Spleen (tissue), 11 donors: ENCODE results near the gene SEC14L2. TPM values are rescaled to one million over a fixed set of nuclear protein-coding genes. Genes with fewer than 3 reads are reported as not detected.
A peak's percentile ranks its signal among the peaks of the same experiment; 100 is the strongest.

Experiments
- DNase-seq: peaks from one replicate; pipeline ENCODE4 v3.0.0-alpha.2; 2020
- H3K27ac ChIP-seq, 8 donors: fragments of 200-600 bp; sonication (generic) in 7 of 8; 1 replicate in 4 of 8; 2 replicates in 4 of 8; pipeline versions ENCODE4 v1.5.0 to v1.8.0; 2016 to 2021; ENCODE audit warnings: inconsistent platforms in 4 of 8, mild to moderate bottlenecking in 4 of 8, moderate library complexity in 1 of 8
- H3K27me3 ChIP-seq, 7 donors: fragments of 200-600 bp; sonication (generic) in 6 of 7; replicated peaks in 1 of 7; 1 replicate in 4 of 7; 2 replicates in 3 of 7; pipeline versions ENCODE4 v1.5.0 to v1.8.0; 2016 to 2021; ENCODE audit warnings: inconsistent platforms in 3 of 7, mild to moderate bottlenecking in 1 of 7
- H3K36me3 ChIP-seq, 6 donors: fragments of 200-600 bp; sonication (generic) in 5 of 6; 1 replicate in 4 of 6; 2 replicates in 2 of 6; pipeline versions ENCODE4 v1.5.0 to v1.8.0; 2016 to 2021; ENCODE audit warnings: inconsistent platforms in 2 of 6
- H3K4me1 ChIP-seq, 6 donors: fragments of 200-600 bp; sonication (generic) in 5 of 6; 1 replicate in 3 of 6; 2 replicates in 3 of 6; pipeline versions ENCODE4 v1.5.0 to v1.8.0; 2016 to 2021; ENCODE audit warnings: inconsistent platforms in 3 of 6
- H3K4me3 ChIP-seq, 8 donors: fragments of 200-600 bp; sonication (generic) in 7 of 8; 1 replicate in 4 of 8; 2 replicates in 4 of 8; pipeline versions ENCODE4 v1.5.0 to v1.8.0; 2016 to 2021; ENCODE audit warnings: inconsistent platforms in 4 of 8, mild to moderate bottlenecking in 4 of 8, moderate library complexity in 2 of 8
- H3K9me3 ChIP-seq, 8 donors: fragments of 200-600 bp; sonication (generic) in 7 of 8; 1 replicate in 4 of 8; 2 replicates in 4 of 8; pipeline versions ENCODE4 v1.5.0 to v1.8.0; 2016 to 2021; ENCODE audit warnings: inconsistent platforms in 4 of 8
- POLR2A ChIP-seq, 3 donors: fragments of 450-650 bp; IDR thresholded peaks; one replicate each; pipeline ENCODE4 v1.5.1; 2017; ENCODE audit warnings: antibody characterized with exemption in 3 of 3, mild to moderate bottlenecking in 1 of 3
- POLR2AphosphoS5 ChIP-seq, 3 donors: sonication (generic); formaldehyde crosslinking; IDR thresholded peaks; one replicate each; pipeline ENCODE4 v1.5.1; 2017; ENCODE audit warnings: antibody characterized with exemption in 3 of 3
- WGBS, 5 donors: extraction: QIAGEN DNeasy Blood & Tissue Kit in 3 of 5; methylation state at CpG; one replicate each; pipeline versions ENCODE4 v1.1.5 to v1.1.7; 2013 to 2018; 5-methylcytosine and 5-hydroxymethylcytosine counted together
- intact Hi-C: fragments of 100-400 bp; cut with DNase I; formaldehyde crosslinking; loops from one replicate; pipeline ENCODE4 v1.15.0; 2023; ENCODE audit warnings: low total_unique reads
- polyA plus RNA-seq, 3 donors: library from polyadenylated mRNA; stranded (reverse); fragments of 200-250 nt; gene quantifications; one replicate each; pipeline ENCODE4 v1.2.1, GENCODE V29; 2013
- total RNA-seq, 7 donors: library from RNA; depleted of rRNA in 3 of 7; stranded (reverse); fragments of >200 nt in 3 of 7; fragmentation: NEBNext Ultra II Directional in 4 of 7; extraction: Animal tissue kit (Norgen Biotek cat#: 25700) in 4 of 7; gene quantifications; one replicate each; pipeline versions ENCODE4 v1.1.0 to v1.2.1, GENCODE V29; 2016 to 2021
- TF ChIP-seq, protein P1 (sequence below), 11 experiments: fragments of 200-600 bp in 7 of 11; fragments of 450-650 bp in 4 of 11; sonication (generic) in 4 of 11; IDR thresholded peaks in 8 of 11; conservative IDR thresholded peaks in 3 of 11; 1 replicate in 7 of 11; 2 replicates in 4 of 11; pipeline versions ENCODE4 v1.4.0 to v1.8.0; 2016 to 2021; ENCODE audit warnings: antibody characterized with exemption in 11 of 11, inconsistent platforms in 4 of 11, mild to moderate bottlenecking in 1 of 11
- donor health status: healthy with polysubstance abuse.
- donor health status: DM: no; HTN: no; CAD: no; lungs with moderate emphysema.
- donor health status: DM: no; HTN: no; CAD: no.
- donor health status: Bipolar disorder and iron deficiency.
- donor health status: healthy.
- donor health status: DM: no; HTN: no; CAD: no.
- donor health status: DM: yes; HTN: yes; CAD: no.

Gene SEC14L2
- total and polyA plus RNA-seq, 10 donors = 0.52 to 6.1 (median 1.7) TPM

DNA sequence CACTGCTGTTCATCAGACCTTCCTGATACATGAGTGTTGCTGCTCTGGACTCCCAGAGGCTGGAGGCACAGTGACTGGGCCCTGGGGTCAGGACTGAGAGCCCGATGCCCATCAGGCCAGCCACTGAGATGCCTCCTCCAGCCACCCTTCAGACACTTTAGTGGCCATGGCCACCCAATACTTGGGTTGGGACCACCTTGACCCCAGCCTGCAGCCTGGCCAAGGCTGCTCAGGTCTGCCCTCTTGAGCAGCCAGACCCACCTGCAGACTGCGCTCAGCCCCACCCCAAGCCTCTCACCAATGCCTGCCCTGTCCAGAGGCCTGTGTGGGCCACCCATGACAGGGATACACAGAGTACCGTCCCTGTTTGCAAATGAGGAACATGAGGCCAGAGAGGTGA, 13.8 kb upstream of the SEC14L2 start:
- Histone ChIP-seq H3K4me1 (peaks cover 6 to 21% (median 14%) of the 10 kb centered on the region in 6 donors), H3K4me3 (no peak overlapping the region), H3K36me3 (peaks cover 0 to 56% (median 11%) of the 10 kb centered on the region in 6 donors), H3K27me3 (no peaks in the 10 kb centered on the region), H3K9me3 (no peaks in the 10 kb centered on the region), H3K27ac (no peak overlapping the region)
- 60 to 100% (median 91%) methylated on average over 2 to 3 of the region's 3 CpGs for WGBS, 5 donors
- TF ChIP-seq, protein P1, sequence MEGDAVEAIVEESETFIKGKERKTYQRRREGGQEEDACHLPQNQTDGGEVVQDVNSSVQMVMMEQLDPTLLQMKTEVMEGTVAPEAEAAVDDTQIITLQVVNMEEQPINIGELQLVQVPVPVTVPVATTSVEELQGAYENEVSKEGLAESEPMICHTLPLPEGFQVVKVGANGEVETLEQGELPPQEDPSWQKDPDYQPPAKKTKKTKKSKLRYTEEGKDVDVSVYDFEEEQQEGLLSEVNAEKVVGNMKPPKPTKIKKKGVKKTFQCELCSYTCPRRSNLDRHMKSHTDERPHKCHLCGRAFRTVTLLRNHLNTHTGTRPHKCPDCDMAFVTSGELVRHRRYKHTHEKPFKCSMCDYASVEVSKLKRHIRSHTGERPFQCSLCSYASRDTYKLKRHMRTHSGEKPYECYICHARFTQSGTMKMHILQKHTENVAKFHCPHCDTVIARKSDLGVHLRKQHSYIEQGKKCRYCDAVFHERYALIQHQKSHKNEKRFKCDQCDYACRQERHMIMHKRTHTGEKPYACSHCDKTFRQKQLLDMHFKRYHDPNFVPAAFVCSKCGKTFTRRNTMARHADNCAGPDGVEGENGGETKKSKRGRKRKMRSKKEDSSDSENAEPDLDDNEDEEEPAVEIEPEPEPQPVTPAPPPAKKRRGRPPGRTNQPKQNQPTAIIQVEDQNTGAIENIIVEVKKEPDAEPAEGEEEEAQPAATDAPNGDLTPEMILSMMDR (IDR thresholded peaks at IDR 0.05 in 8 of 11, conservative IDR thresholded peaks at IDR 0.05 in 3 of 11) = no peak
- TF ChIP-seq POLR2A (IDR thresholded peaks at IDR 0.05) (no peak), POLR2AphosphoS5 (IDR thresholded peaks at IDR 0.05) (no peak)
- intact Hi-C loops = loop anchor here (10.0 kb wide), 1 partner anchor 268 kb away; no protein-coding TSS in a partner anchor
- DNase-seq = no peak

DNA sequence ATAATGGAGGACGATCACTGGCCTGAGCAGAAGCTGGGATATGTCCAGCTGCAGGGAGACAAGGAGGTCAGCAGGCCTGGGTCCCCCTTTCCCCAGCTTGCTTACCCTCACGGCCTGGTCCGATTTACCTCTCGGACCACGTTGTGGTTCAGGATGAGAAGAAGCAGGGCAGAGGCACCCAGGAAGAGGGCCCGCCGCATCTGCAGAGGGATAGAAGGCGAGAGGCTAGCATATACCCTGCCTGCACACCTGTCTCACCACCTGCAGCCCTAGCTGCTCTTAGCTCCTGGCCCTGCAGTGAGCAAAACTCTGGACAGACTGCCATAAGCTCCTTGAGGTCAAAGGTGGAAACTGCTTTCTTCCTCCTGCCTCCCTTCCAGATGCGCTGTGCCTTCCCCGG, 10.9 kb upstream of the SEC14L2 start:
- no peaks in the 10 kb centered on the region for H3K27me3 ChIP-seq
- H3K36me3 ChIP-seq = peaks cover 0 to 36% (median 0%) of the 10 kb centered on the region in 6 donors
- WGBS, 5 donors = 92 to 99% (median 94%) methylated on average over 10 of the region's 10 CpGs
- no peak overlapping the region for H3K27ac ChIP-seq
- peak overlapping the region in 1 of 8 donors; percentile 81 for H3K4me3 ChIP-seq
- TF ChIP-seq POLR2A (IDR thresholded peaks at IDR 0.05) = no peak
- intact Hi-C loops = loop anchor here (5.0 to 10.0 kb wide), 3 partner anchors 99 to 271 kb away; partner anchors contain the start of gene CASTOR1
- DNase-seq = no peak
- H3K4me1 ChIP-seq = peaks cover 6 to 23% (median 14%) of the 10 kb centered on the region in 6 donors
- H3K9me3 ChIP-seq = no peaks in the 10 kb centered on the region

DNA sequence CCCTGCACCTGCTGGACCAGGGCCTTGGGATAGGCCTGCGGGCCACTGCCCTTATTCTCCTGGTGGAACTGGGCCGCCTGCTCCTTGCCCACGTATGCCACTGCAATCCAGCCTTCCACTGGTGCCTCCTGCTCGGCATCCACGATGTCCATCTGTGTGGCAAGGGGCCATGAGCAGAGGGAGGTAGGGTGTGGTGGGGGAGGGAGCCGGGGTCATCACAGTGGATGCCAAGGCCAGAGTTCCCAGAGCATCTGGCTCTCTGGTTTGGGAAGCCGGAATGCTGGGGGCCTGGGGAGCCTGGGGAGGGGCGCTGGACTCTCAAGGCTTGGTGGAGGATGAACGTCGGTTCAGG, 10.2 kb upstream of the SEC14L2 start:
- H3K9me3 ChIP-seq = no peaks in the 10 kb centered on the region
- TF ChIP-seq POLR2AphosphoS5 (IDR thresholded peaks at IDR 0.05) (no peak), POLR2A (IDR thresholded peaks at IDR 0.05) (no peak)
- TF ChIP-seq, protein P1 (IDR thresholded peaks at IDR 0.05 in 8 of 11, conservative IDR thresholded peaks at IDR 0.05 in 3 of 11) = no peak
- intact Hi-C loops = loop anchor here (5.0 to 10.0 kb wide), 3 partner anchors 99 to 272 kb away; partner anchors contain the start of gene CASTOR1
- no peaks in the 10 kb centered on the region for H3K27me3 ChIP-seq
- WGBS, 5 donors = 28 to 42% (median 32%) methylated on average over 9 to 10 of the region's 10 CpGs
- H3K27ac ChIP-seq = peak overlapping the region in 7 of 8 donors; percentile 44 to 92 (median 73)
- H3K4me1 ChIP-seq = peaks cover 6 to 29% (median 16%) of the 10 kb centered on the region in 6 donors
- DNase-seq = no peak
- H3K4me3 ChIP-seq = peak overlapping the region; percentile 24 to 81 (median 44)
- peaks cover 0 to 30% (median 0%) of the 10 kb centered on the region in 6 donors for H3K36me3 ChIP-seq

DNA sequence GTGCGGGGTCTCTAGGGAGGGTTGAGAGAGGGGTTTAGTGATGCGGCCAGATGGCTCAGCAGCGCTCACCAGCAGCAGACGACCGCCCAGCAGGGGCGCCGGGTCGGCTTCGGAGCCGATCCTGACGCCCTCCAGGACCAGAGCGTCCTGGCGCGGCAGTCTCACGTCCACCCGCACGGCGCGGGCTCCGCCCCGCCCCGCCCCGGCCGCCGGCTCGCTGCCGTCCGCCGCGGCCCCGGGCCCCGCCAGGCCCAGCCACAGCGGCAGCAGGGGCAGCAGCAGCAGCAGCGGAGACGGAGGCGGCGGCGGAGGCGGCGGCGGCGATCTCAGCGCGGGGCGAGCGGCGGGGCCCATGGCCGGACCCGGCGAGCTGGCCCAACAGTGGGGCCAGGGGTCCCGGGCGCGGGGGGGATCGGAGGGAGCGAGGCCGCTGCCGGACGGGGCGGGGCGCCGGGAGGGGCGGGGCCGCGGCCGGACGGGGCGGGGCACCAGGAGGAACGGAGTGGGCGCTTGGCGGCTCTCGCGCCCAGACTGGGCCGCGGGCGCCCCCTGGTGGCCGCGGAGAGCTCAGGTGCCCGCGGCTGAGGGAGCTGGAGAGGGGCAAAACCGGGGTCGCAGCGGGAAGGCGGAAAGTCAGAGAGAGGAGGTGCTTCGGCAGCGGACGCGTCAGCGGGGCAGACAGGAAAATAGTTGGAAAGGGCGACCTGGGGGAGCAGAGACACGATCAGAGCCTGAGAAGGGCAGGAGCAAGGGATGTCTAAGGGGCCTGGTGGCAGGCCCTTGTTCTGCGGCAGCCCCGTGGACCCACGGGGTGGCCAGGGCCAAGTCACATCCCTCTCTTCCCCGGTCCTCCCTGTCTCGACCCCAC, 9.6 kb upstream of the SEC14L2 start, which contains the start of gene RNF215:
Gene RNF215, minus strand, starts transcription at position 452 of the 868 bp plus-strand sequence. Its CDS starts 98 bp downstream, at position 354.
- Histone ChIP-seq H3K9me3 (no peaks in the 10 kb centered on the region), H3K4me3 (peak within 1 kb of the TSS; percentile 24 to 81 (median 44)), H3K36me3 (peaks cover 0 to 24% (median 0%) of the 10 kb centered on the region in 6 donors), H3K27me3 (no peaks in the 10 kb centered on the region), H3K27ac (peak within 1 kb of the TSS in 7 of 8 donors; percentile 44 to 92 (median 73)), H3K4me1 (peaks cover 6 to 33% (median 16%) of the 10 kb centered on the region in 6 donors)
- intact Hi-C loops = loop anchor here (5.0 to 10.0 kb wide), 3 partner anchors 100 to 272 kb away; partner anchors contain the start of gene CASTOR1
- peak; percentile 11 to 69 (median 38) for TF ChIP-seq POLR2AphosphoS5 (IDR thresholded peaks at IDR 0.05)
- TF ChIP-seq, protein P1 (IDR thresholded peaks at IDR 0.05 in 8 of 11, conservative IDR thresholded peaks at IDR 0.05 in 3 of 11) = peak; percentile 90 to 97 (median 95)
- TF ChIP-seq POLR2A (IDR thresholded peaks at IDR 0.05) = no peak
- 1 to 8% (median 2%) methylated on average over 28 to 95 of the region's 95 CpGs for WGBS, 5 donors
- peak; percentile 96 for DNase-seq
